CD14-positive monocyte (primary cell): ENCODE measurements around the gene LDAH. TPM values are rescaled to one million over a fixed set of nuclear protein-coding genes. Genes with fewer than 3 reads are reported as not detected.

Source experiments
- DNase-seq, 3 donors: peaks; one replicate each; pipeline ENCODE4 v3.0.0-alpha.2; 2011 to 2022
- H2AFZ ChIP-seq: 2 replicates; pipeline ENCODE4 v1.6.0; 2012; ENCODE audit warnings: mild to moderate bottlenecking, low read depth, low read length, inconsistent platforms; ENCODE audit not compliant: insufficient read depth, poor library complexity, severe bottlenecking
- H3K27ac ChIP-seq, 2 donors: 1 replicate in 1 of 2; 2 replicates in 1 of 2; pipeline ENCODE4 v1.5.1; 2012 to 2013; ENCODE audit warnings: low read length in 2 of 2, control low read depth in 1 of 2, inconsistent platforms in 1 of 2, low read depth in 1 of 2, mild to moderate bottlenecking in 1 of 2
- H3K27me3 ChIP-seq, 2 donors: one replicate each; pipeline versions ENCODE4 v1.6.0 to v1.6.1; 2011 to 2013; ENCODE audit warnings: low read length in 2 of 2; ENCODE audit not compliant: control insufficient read depth in 2 of 2, insufficient read depth in 2 of 2
- H3K36me3 ChIP-seq, 2 donors: replicated peaks in 1 of 2; 1 replicate in 1 of 2; 2 replicates in 1 of 2; pipeline versions ENCODE4 v1.5.1 to v1.6.1; 2012 to 2013; ENCODE audit warnings: low read length in 2 of 2, control low read depth in 1 of 2, inconsistent platforms in 1 of 2, mild to moderate bottlenecking in 1 of 2; ENCODE audit not compliant: insufficient read depth in 2 of 2, control insufficient read depth in 1 of 2
- H3K4me1 ChIP-seq, 2 donors: 1 replicate in 1 of 2; 2 replicates in 1 of 2; pipeline versions ENCODE4 v1.5.1 to v1.6.1; 2012 to 2013; ENCODE audit warnings: low read length in 2 of 2, control low read depth in 1 of 2, inconsistent platforms in 1 of 2, mild to moderate bottlenecking in 1 of 2, moderate library complexity in 1 of 2; ENCODE audit not compliant: insufficient read depth in 2 of 2, control insufficient read depth in 1 of 2
- H3K4me2 ChIP-seq: replicated peaks from 2 replicates; pipeline ENCODE3; 2012; ENCODE audit warnings: low read length, moderate library complexity, mild to moderate bottlenecking; ENCODE audit not compliant: poor library complexity, severe bottlenecking; ENCODE audit errors: extremely low read depth
- H3K4me3 ChIP-seq, 3 experiments: fragments of 200-600 bp in 1 of 3; sonication (generic) in 1 of 3; replicated peaks in 1 of 3; 1 replicate in 2 of 3; 2 replicates in 1 of 3; pipeline ENCODE4 v1.5.1; 2011 to 2013; ENCODE audit warnings: low read length in 3 of 3, mild to moderate bottlenecking in 3 of 3, control low read depth in 2 of 3, low read depth in 2 of 3, inconsistent platforms in 1 of 3, moderate library complexity in 1 of 3
- H3K79me2 ChIP-seq: 2 replicates; pipeline ENCODE4 v1.6.0; 2012; ENCODE audit warnings: mild to moderate bottlenecking, control low read depth, inconsistent platforms, low read length, moderate library complexity; ENCODE audit not compliant: insufficient read depth
- H3K9ac ChIP-seq: 2 replicates; pipeline ENCODE4 v1.6.0; 2017; ENCODE audit warnings: low read length, mild to moderate bottlenecking; ENCODE audit not compliant: insufficient read depth, poor library complexity, severe bottlenecking
- H3K9me3 ChIP-seq, 2 donors: replicated peaks in 1 of 2; 1 replicate in 1 of 2; 2 replicates in 1 of 2; pipeline versions ENCODE4 v1.5.1 to v1.6.1; 2012 to 2013; ENCODE audit warnings: low read length in 2 of 2, control low read depth in 1 of 2; ENCODE audit not compliant: control insufficient read depth in 1 of 2, insufficient read depth in 1 of 2
- H4K20me1 ChIP-seq: 2 replicates; pipeline ENCODE4 v1.6.0; 2012; ENCODE audit warnings: mild to moderate bottlenecking, low read length, control low read depth, moderate library complexity; ENCODE audit not compliant: insufficient read depth
- H3K27ac Mint-ChIP-seq, 7 donors: one replicate each; pipeline ENCODE4 v1.8.0; 2020; ENCODE audit warnings: mild to moderate bottlenecking in 7 of 7, mixed read lengths in 7 of 7, moderate library complexity in 6 of 7, inconsistent platforms in 2 of 7
- H3K27me3 Mint-ChIP-seq, 3 donors: one replicate each; pipeline ENCODE4 v1.8.0; 2021 to 2022; ENCODE audit warnings: low read depth in 3 of 3, mild to moderate bottlenecking in 3 of 3, mixed read lengths in 3 of 3, moderate library complexity in 3 of 3, inconsistent platforms in 1 of 3
- H3K36me3 Mint-ChIP-seq, 2 donors: one replicate each; pipeline ENCODE4 v1.8.0; 2020; ENCODE audit warnings: mixed read lengths in 2 of 2, inconsistent platforms in 1 of 2, mild to moderate bottlenecking in 1 of 2
- H3K4me1 Mint-ChIP-seq: one replicate; pipeline ENCODE4 v1.8.0; 2020; ENCODE audit warnings: mild to moderate bottlenecking, mixed read lengths
- H3K4me3 Mint-ChIP-seq, 2 donors: one replicate each; pipeline ENCODE4 v1.8.0; 2020; ENCODE audit warnings: mild to moderate bottlenecking in 2 of 2, mixed read lengths in 2 of 2, moderate library complexity in 1 of 2
- H3K9me3 Mint-ChIP-seq, 7 donors: one replicate each; pipeline ENCODE4 v1.8.0; 2020 to 2022; ENCODE audit warnings: mixed read lengths in 7 of 7, mild to moderate bottlenecking in 6 of 7, moderate library complexity in 6 of 7, inconsistent platforms in 2 of 7
- CTCF ChIP-seq: fragments of 200-600 bp; IDR thresholded peaks from one replicate; pipeline ENCODE4 v1.8.0; 2022; ENCODE audit warnings: antibody characterized with exemption, mild to moderate bottlenecking
- WGBS: methylation state at CpG from one replicate; pipeline ENCODE4 v1.1.5; 2013; ENCODE audit warnings: missing lambda C conversion rate; ENCODE audit not compliant: insufficient coverage; 5-methylcytosine and 5-hydroxymethylcytosine counted together
- intact Hi-C, 2 donors: fragments of 100-400 bp; cut with micrococcal nuclease; formaldehyde crosslinking; loops; one replicate each; pipeline versions ENCODE4 v1.15.0 to v1.15.1; 2023
- polyA plus RNA-seq, 3 donors: library from polyadenylated mRNA; depleted of rRNA in 1 of 3; unstranded in 2 of 3; stranded (reverse) in 1 of 3; fragments of 300-500 nt in 2 of 3; fragments of >200 nt in 1 of 3; fragmentation: Illumina TruSeq in 2 of 3; gene quantifications; 1 replicate in 2 of 3; 2 replicates in 1 of 3; pipeline ENCODE4 v1.2.3, GENCODE V29; 2012 to 2021

Gene LDAH
- polyA plus RNA-seq, 3 donors = 3.7 to 5.7 (median 5.0) TPM

DNA sequence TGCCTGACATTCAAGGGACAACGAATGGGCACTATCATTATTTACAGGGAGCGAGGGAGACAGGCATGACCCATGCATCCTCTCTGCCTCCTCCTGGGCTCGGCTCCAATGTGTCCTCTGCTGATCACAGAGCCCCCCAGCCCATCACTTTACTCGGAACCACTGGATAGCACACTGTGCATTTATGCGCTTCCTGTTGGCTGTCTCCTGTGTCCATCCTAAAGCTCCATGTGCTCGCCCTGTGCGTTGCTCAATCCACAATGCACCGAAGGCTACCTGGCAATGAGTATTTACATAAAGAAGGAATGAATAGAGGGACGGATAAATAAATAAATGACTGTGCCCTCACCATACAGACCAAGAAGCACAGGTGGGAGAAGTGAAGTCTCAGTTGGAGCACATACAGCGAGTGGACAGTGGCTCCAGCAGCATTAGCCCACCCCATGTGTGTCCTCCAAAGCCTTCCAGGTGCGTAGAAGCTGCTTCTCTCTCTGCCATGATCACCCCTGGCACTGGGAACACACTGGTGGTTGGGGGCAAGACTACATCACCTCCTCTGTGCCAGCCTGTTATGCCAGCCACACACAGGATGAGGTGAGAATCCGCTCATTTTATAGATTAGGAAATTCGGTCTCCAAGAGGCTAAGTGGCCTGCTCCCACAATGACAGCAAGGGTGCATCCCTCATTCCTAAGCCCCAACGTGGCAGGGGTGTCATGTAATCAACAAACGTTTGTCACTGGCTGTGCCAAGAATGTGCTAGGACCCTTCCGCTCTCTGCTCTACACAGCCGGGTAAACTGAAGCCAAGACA lies 158.3 kb downstream of the LDAH start:
- intact Hi-C loops = loop anchor here in 1 of 2 donors (5.0 to 10.0 kb wide), 2 partner anchors 298 to 1310 kb away; partner anchors contain the start of gene OSR1
- no peak overlapping the region for H3K27ac Mint-ChIP-seq
- 57% methylated on average over 9 of the region's 17 CpGs for WGBS
- H3K4me2 ChIP-seq = no peak overlapping the region
- TF ChIP-seq CTCF = no peak
- no peaks in the 10 kb centered on the region for H3K79me2 ChIP-seq
- H4K20me1 ChIP-seq = no peaks in the 10 kb centered on the region
- no peak overlapping the region for H3K9ac ChIP-seq
- no peaks in the 10 kb centered on the region for H3K36me3 ChIP-seq
- no peak overlapping the region for H3K27ac ChIP-seq
- peaks cover 0 to 31% of the 10 kb centered on the region in 2 donors for H3K9me3 ChIP-seq
- H3K4me1 ChIP-seq = peaks cover 10 to 20% of the 10 kb centered on the region in 2 donors
- H2AFZ ChIP-seq = no peak overlapping the region
- peaks cover 56 to 84% of the 10 kb centered on the region in 2 donors for H3K27me3 ChIP-seq
- H3K27me3 Mint-ChIP-seq = peaks cover 73 to 92% (median 84%) of the 10 kb centered on the region in 3 donors
- H3K36me3 Mint-ChIP-seq = peaks cover 0 to 6% of the 10 kb centered on the region in 2 donors
- peak overlapping the region in 1 of 2 donors; percentile 75 for H3K4me3 Mint-ChIP-seq
- H3K4me3 ChIP-seq = no peak overlapping the region
- no peak for DNase-seq
- H3K9me3 Mint-ChIP-seq = peaks cover 0 to 22% (median 6%) of the 10 kb centered on the region in 7 donors
- peaks cover 25% of the 10 kb centered on the region for H3K4me1 Mint-ChIP-seq

DNA sequence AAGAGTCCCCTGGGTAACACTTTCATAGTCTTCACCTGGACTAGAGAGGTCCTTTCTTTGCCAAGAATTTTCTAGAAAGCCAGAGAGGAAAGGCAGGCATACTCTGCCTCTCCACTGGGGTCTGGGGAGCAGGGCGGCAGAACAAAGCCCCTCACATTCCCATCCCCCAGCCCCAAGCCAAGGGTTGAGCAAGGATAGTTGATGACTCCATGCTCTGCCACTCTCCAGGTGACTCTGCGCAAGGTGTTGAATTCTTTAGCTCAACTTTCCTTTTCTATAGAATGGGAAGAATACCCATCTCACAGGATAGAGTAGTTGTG lies 158.9 kb downstream of the LDAH start:
- Histone ChIP-seq H2AFZ (no peak overlapping the region), H3K27me3 (peaks cover 50 to 84% of the 10 kb centered on the region in 2 donors), H3K27ac (no peak overlapping the region), H3K9me3 (peaks cover 0 to 31% of the 10 kb centered on the region in 2 donors), H3K4me1 (peaks cover 8 to 20% of the 10 kb centered on the region in 2 donors), H3K4me2 (no peak overlapping the region), H3K4me3 (no peak overlapping the region), H3K36me3 (no peaks in the 10 kb centered on the region), H3K79me2 (no peaks in the 10 kb centered on the region), H3K9ac (no peak overlapping the region), H4K20me1 (no peaks in the 10 kb centered on the region)
- WGBS = no CpG with 5 or more reads among the region's 2 CpGs
- intact Hi-C loops = loop anchor here in 1 of 2 donors (5.0 to 10.0 kb wide), 2 partner anchors 298 to 1309 kb away; partner anchors contain the start of gene OSR1
- Mint-ChIP-seq H3K27me3 (peaks cover 68 to 92% (median 82%) of the 10 kb centered on the region in 3 donors), H3K9me3 (peaks cover 0 to 22% (median 5%) of the 10 kb centered on the region in 7 donors), H3K27ac (no peak overlapping the region), H3K4me1 (peaks cover 19% of the 10 kb centered on the region), H3K36me3 (peaks cover 0 to 6% of the 10 kb centered on the region in 2 donors), H3K4me3 (peak overlapping the region in 1 of 2 donors; percentile 75)
- TF ChIP-seq CTCF = no peak
- DNase-seq = no peak
